ENCODE data around the gene PDLIM3. TPM values are rescaled to one million over a fixed set of nuclear protein-coding genes. Genes with fewer than 3 reads are reported as not detected.

The PDLIM3 gene
- total RNA-seq, 1 donor from 2014 or later, result 308 TPM

- DNase-seq, result no peak
- intact Hi-C loops (cut with micrococcal nuclease), result no loop called here
- Histone ChIP-seq H3K4me1 (peaks cover 16% of the 10 kb centered on the region), H3K27ac (replicated peaks) (no peak overlapping the region), H3K36me3 (no peaks in the 10 kb centered on the region), H3K27me3 (ENCODE audit: low read depth) (no peaks in the 10 kb centered on the region), H3K4me3 (no peak overlapping the region), H3K9me3 (replicated peaks) (no peaks in the 10 kb centered on the region)
- TF ChIP-seq CTCF (IDR thresholded peaks at IDR 0.05; ENCODE audit: borderline replicate concordance), result no peak
These were observed 65.6 kb downstream of the PDLIM3 start for GRCh38 chr4:185469580-185470154.

DNA sequence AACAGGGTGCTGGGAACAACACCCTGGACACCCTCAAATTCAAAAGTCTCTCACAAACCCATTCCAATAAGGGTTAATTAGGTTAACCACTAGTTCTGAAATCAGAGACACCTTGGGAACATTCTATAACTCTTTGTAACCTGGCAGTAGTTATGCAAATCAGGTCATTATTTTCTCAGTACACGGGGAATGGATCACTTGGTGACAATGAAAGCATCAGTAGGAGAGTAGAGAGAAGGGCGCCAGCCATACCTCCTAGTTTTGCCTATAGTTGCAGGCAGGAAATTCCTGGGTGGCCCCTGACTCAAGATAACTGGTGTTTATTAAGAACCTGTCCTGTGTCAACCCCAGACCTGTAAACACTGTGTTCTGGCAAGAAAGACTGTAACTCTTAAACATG is 66.3 kb downstream of the PDLIM3 start:
- Histone ChIP-seq H3K4me1 (peaks cover 16% of the 10 kb centered on the region), H3K27ac (replicated peaks) (no peak overlapping the region), H3K4me3 (no peak overlapping the region), H3K27me3 (ENCODE audit: low read depth) (no peaks in the 10 kb centered on the region), H3K9me3 (replicated peaks) (no peaks in the 10 kb centered on the region), H3K36me3 (no peaks in the 10 kb centered on the region)
- TF ChIP-seq CTCF (IDR thresholded peaks at IDR 0.05; ENCODE audit: borderline replicate concordance), result no peak
- DNase-seq, result no peak
- intact Hi-C loops (cut with micrococcal nuclease), result no loop called here

DNA sequence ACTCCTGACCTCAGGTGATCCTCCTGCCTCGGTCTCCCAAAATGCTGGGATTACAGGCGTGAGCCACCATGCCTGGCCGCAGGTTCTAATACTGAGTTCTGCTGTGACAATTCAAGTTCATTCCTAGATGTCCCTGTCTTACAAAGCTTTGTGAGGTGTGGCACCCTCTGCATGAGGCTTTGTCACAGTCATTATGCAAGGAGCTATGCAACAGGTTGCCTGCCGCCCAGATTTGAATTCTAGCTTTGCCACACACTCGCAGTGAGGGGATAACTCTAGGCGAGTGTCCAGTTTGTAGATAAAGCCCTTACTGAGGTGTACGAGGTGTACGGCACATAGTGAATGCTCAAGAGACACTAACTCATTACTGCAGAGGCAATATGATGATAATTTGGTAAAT is 67.3 kb downstream of the PDLIM3 start:
- Histone ChIP-seq H3K4me3 (no peak overlapping the region), H3K9me3 (replicated peaks) (no peaks in the 10 kb centered on the region), H3K27ac (replicated peaks) (no peak overlapping the region), H3K36me3 (no peaks in the 10 kb centered on the region), H3K4me1 (peaks cover 16% of the 10 kb centered on the region), H3K27me3 (ENCODE audit: low read depth) (no peaks in the 10 kb centered on the region)
- intact Hi-C loops (cut with micrococcal nuclease), result no loop called here
- DNase-seq, result no peak
- TF ChIP-seq CTCF (IDR thresholded peaks at IDR 0.05; ENCODE audit: borderline replicate concordance), result no peak

DNA sequence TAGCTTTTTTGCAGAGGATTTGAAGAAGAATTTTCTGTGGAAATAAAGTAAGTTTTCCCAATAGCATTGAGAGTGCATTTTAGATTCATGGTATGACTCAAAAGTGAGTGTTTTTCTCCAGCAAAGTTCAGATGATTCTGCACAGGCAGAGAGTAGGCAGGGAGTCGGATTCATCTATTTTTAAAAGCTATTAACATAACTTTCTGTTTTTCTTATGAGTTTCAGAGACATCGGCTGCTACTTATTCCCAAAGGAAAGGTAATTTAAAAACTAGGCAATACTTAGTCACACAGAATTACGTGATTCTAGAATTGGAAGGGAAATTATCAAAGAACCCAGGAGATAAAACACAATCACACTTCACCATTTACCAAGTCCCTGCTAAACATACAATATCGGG is 68.2 kb downstream of the PDLIM3 start:
- H3K4me3 ChIP-seq, result no peak overlapping the region
- intact Hi-C loops (cut with micrococcal nuclease), result no loop called here
- H3K9me3 ChIP-seq (replicated peaks), result no peaks in the 10 kb centered on the region
- DNase-seq, result no peak
- H3K27me3 ChIP-seq (ENCODE audit: low read depth), result no peaks in the 10 kb centered on the region
- no peak for TF ChIP-seq CTCF (IDR thresholded peaks at IDR 0.05; ENCODE audit: borderline replicate concordance)
- no peak overlapping the region for H3K27ac ChIP-seq (replicated peaks)
- no peaks in the 10 kb centered on the region for H3K36me3 ChIP-seq
- peaks cover 13% of the 10 kb centered on the region for H3K4me1 ChIP-seq

DNA sequence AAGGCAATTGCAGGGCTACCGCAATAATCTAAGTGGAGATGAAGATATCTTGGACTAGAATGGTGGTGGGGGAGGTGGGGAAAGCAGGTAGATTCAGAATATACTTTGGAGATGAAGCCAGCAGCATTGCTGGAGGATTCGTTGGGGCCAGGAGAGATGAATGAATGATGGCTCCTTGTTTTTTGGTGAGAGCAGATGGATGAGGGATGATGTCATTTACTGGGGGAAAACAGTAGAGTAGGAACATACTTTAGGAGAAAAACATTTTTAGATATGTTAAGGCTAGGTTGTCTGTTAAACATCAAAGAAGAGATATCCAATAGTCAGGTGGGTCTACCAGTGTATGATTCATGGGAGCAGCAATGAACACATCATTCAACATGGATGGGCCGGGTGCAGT is 69.6 kb downstream of the PDLIM3 start:
- Histone ChIP-seq H3K4me1 (peaks cover 4% of the 10 kb centered on the region), H3K27me3 (ENCODE audit: low read depth) (no peaks in the 10 kb centered on the region), H3K36me3 (no peaks in the 10 kb centered on the region), H3K27ac (replicated peaks) (no peak overlapping the region), H3K9me3 (replicated peaks) (no peaks in the 10 kb centered on the region), H3K4me3 (no peak overlapping the region)
- intact Hi-C loops (cut with micrococcal nuclease), result no loop called here
- no peak for TF ChIP-seq CTCF (IDR thresholded peaks at IDR 0.05; ENCODE audit: borderline replicate concordance)
- no peak for DNase-seq

All from left ventricle myocardium inferior (tissue), 1 donor.